ENCODE measurements around the gene DCAF17.

DCAF17 gene, protein sequence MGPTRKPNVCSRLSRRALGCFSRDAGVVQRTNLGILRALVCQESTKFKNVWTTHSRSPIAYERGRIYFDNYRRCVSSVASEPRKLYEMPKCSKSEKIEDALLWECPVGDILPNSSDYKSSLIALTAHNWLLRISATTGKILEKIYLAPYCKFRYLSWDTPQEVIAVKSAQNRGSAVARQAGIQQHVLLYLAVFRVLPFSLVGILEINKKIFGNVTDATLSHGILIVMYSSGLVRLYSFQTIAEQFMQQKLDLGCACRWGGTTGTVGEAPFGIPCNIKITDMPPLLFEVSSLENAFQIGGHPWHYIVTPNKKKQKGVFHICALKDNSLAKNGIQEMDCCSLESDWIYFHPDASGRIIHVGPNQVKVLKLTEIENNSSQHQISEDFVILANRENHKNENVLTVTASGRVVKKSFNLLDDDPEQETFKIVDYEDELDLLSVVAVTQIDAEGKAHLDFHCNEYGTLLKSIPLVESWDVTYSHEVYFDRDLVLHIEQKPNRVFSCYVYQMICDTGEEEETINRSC

DNA sequence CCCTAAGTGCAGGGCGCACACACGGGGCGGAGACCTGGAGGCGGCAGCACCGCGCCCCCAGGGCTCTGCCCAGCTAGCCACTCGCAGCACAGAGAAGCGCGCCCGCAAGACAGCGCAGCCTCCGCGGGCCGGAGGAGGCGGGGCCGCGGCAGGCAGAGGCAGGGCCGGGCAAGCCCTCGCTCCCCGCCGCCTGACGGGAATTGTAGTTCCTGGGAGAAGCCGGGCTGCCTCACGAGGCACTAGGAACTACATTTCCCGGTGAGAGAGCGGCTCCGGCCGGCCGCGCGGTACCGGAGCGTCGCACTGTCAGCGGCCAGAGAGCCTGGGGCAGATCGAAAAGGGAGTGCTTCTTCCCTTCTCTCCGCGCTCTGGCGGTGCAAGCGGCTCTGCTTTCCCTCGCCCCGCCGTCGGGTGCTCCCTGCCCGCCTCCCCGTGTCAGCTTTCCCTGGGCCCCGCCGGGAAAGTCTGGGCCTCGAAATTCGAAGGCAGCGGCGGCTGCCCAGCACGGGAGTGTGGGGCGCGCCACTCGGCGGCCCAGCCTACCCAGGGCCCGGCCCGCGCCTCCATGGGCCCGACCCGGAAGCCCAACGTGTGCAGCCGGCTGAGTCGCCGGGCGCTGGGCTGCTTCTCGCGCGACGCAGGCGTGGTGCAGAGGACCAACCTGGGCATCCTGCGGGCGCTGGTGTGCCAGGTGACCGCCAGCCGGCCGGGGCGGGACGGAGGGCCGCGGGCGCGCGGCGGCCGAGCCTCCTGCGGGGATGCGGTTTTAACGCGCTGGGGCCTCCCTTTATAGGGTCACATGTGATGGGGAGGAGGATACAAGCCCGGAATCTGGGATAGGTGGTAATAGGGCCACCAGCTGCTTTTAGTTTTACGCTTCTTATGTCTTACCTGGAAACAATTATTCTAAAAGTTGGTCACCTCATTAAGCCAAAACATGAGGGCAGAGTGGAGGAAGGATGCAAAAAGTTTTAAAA, at the start of gene DCAF17:
Gene DCAF17 (plus strand): TSS at position 214 of the 977 bp plus-strand sequence. CDS start 352 bp downstream, at position 566.
- peak; percentile 89 for DNase-seq (ENCODE audit: low read depth, low spot score)
- peak within 1 kb of the TSS; percentile 98 for H3K27ac ChIP-seq

- H3K27ac ChIP-seq, result no peak overlapping the region
- no peak for DNase-seq (ENCODE audit: low read depth, low spot score)
Measured at GRCh38 chr2:171386627-171387026, 47.4 kb upstream of the DCAF17 start.

DNA sequence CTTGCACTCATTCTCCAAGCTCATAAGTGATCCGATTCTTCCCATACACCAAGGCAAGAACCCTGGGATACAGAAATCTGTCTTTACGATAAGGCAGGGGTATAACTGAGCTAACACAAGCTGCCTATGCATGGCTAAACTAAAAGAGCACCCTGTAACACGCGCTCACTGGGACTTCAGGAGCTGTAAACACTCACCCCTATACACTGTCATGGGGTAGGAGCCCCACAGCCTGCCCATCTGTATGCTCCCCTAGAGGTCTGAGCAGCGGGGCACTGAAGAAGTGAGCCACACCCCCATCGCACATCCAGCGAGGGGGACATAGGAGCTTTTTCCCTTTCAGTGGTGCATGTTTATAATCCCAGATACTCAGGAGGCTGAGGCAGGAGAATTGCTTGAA, 47.0 kb upstream of the DCAF17 start:
- no peak for DNase-seq (ENCODE audit: low read depth, low spot score)

DNA sequence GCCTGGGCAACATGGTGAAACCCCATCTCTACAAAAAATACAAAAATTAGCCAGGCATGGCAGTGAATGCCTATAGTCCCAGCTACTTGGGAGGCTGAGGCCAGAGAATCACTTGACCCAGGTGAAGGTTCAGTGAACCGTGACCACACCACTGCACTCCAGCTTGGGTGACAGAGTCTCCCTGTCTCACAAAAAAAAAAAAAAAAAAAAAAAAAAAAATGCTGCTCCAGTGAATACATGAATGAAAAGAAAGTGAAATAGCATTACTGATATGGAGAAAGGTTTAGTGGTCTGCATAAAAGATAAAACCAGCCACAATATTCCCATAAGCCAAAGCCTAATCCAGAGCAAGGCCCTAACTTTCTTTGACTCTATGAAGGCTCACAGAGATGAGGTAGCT, 44.7 kb upstream of the DCAF17 start:
- DNase-seq (ENCODE audit: low read depth, low spot score), result no peak
- H3K27ac ChIP-seq, result no peak overlapping the region

More for the DNA sequence above, 47.0 kb upstream of the DCAF17 start:
- H3K27ac ChIP-seq, result no peak overlapping the region

GRCh38 chr2:171389780-171390179, 44.2 kb upstream of the DCAF17 start:
- DNase-seq (ENCODE audit: low read depth, low spot score), result no peak
- no peak overlapping the region for H3K27ac ChIP-seq

DNA sequence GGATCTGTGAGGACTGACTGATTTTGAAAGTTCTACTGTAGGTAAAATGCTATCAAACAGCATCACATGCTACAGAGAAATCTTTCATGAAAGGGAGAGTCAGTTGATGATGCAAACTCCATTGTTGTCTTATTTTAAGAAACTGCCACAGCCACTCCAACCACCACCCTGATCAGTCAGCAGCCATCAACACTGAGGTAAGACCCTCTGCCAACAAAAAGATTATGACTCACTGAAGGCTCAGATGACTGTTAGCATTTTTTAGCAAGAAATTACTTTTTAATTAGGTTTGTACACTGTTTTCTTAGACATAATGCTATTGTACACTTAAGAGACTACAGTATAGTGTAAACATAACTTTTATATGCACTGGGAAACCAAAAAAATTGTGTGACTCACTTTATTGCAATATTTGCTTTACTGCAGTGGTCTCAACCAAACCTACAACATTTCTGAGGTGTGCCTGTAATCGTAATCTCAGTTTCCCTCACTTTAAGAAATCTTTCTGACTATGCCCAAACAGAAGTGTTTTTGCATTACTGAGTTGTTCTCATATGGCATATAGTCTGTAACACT, 43.0 kb upstream of the DCAF17 start:
- DNase-seq (ENCODE audit: low read depth, low spot score), result peak; percentile 51

GRCh38 chr2:171391532-171391931, 42.5 kb upstream of the DCAF17 start:
- H3K27ac ChIP-seq, result peak overlapping the region; percentile 44
- no peak for DNase-seq (ENCODE audit: low read depth, low spot score)

More for the DNA sequence above, 43.0 kb upstream of the DCAF17 start:
- peak overlapping the region; percentile 44 for H3K27ac ChIP-seq

GRCh38 chr2:171393487-171393886, 40.5 kb upstream of the DCAF17 start:
- H3K27ac ChIP-seq, result no peak overlapping the region
- no peak for DNase-seq (ENCODE audit: low read depth, low spot score)

DNA sequence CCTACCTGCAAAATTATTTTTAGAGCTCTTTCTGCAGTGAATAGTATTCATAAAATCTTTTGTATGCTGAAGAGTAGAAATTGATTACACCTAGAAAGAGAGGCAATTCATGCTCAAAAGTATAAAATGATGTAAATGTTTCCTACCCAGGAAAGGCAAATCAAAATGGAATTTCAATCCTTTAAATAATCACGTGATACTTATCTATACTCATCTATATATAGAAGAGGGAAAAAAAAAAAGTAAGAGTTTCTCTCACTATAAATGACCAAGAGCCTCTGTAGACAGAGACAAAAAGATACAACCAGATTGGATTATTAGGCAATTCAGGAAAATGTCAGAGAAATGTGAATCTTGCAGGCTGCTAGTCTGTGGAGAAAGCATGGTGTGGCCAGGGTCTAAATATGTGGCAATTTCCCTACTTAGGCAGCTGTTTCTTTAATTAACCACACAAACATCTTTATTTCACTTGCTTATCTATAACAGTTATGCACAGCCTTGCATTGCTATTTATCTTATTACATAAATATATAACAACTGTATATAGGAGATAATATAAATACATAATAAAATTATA, 39.8 kb upstream of the DCAF17 start:
- DNase-seq (ENCODE audit: low read depth, low spot score), result no peak
- H3K27ac ChIP-seq, result no peak overlapping the region

DNA sequence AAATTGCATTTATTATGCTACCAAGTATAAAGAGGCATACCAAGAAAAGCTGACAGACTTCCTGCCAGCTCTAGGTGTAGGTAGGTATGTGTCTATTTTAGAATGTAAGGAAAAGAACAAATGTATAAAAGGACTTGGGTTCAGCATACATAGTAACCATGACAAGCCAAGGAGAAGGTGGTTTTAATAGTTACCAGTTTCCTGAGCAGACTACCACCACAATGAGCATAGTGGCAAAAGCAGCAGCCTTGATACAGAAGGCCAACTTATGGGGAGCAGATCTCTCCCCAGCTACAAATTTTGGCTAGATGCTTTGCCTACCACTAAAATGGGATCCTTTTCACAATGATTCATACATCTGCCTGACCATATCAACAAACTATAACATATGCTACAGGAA, 34.7 kb upstream of the DCAF17 start:
- no peak overlapping the region for H3K27ac ChIP-seq
- no peak for DNase-seq (ENCODE audit: low read depth, low spot score)

DNA sequence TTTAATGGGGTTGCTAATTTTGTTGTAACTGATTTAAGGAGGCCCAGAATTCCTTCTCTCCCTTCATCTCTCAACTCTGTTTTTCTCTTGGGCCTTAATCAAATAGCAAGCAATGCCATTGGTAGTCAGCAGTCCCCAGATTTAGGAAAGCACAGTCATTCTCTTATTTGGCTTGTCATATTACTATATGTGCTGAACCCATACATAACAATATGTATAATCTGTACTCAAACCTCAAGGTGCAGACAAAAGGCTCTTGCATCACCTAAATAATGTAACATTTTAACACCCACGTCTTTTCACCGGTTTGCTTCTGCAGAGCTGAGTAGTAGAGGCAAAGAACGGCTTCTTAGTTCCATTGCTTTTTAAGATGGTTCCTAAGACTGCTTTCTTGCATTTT, 33.6 kb upstream of the DCAF17 start:
- DNase-seq (ENCODE audit: low read depth, low spot score), result no peak
- no peak overlapping the region for H3K27ac ChIP-seq

DNA sequence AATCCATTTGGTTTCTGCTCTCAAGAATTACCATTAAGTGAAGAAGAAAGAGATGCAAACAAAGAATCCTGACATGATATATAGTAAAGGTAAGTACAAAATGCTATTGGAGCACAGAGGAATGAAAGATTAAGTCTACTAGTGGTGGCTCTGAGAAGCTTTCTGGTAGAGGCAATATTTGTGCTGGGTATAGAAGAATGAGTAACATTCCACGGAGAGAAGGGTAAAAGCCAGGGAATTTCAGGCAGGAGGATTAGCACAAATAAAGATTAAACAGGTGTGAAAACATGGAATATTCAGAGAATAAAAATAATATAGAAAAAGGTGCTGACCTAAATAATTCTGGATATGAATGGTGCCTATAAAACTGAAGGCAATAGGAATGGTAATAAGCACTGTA, 32.1 kb upstream of the DCAF17 start:
- no peak overlapping the region for H3K27ac ChIP-seq
- DNase-seq (ENCODE audit: low read depth, low spot score), result no peak

- no peak for DNase-seq (ENCODE audit: low read depth, low spot score)
- peak overlapping the region; percentile 84 for H3K27ac ChIP-seq
Measured at GRCh38 chr2:171402906-171403580, 31.0 kb upstream of the DCAF17 start.

DNA sequence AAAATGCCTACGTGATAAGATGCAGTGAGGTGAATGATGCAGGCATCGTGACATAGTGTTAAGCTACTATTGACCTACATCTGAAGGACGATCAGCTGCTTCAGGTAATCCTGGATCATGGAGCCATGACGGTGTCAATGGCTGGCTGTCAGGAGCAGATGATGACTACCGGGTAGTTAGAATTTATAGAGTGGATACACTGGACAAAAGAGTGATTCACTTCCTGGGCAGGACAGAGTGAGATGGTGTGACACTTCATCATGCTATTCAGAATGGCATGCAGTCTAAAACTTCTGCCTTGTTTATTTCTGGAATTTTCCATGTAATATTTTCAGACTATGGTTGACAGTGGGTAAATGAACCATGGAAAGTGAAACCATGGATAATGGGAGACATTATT, 29.8 kb upstream of the DCAF17 start:
- H3K27ac ChIP-seq, result peak overlapping the region; percentile 84
- DNase-seq (ENCODE audit: low read depth, low spot score), result peak; percentile 76

GRCh38 chr2:171404719-171405118, 29.3 kb upstream of the DCAF17 start:
- DNase-seq (ENCODE audit: low read depth, low spot score), result no peak
- H3K27ac ChIP-seq, result peak overlapping the region; percentile 84

GRCh38 chr2:171405546-171405945, 28.5 kb upstream of the DCAF17 start:
- H3K27ac ChIP-seq, result peak overlapping the region; percentile 84

DNA sequence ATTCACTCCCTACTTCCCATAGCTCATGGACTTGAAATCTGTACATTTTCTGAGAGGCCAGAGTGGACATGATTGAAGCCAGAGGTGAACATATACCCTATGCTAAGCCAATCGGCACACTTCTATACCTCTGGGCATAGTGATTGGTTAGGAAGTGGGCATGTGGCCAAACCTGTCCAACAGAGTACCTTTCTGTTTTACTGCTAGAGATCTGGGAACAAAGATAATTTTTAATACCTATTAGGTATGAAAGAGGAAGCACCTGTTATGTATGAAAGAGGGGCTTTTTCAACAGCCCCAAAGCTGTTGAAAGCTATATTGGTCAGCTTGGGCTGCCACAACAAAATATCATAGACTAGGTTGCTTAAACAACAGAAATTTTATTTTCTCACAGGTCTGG, 28.0 kb upstream of the DCAF17 start:
- peak overlapping the region; percentile 84 for H3K27ac ChIP-seq

More at GRCh38 chr2:171405546-171405945, 28.5 kb upstream of the DCAF17 start:
- no peak for DNase-seq (ENCODE audit: low read depth, low spot score)

DNA sequence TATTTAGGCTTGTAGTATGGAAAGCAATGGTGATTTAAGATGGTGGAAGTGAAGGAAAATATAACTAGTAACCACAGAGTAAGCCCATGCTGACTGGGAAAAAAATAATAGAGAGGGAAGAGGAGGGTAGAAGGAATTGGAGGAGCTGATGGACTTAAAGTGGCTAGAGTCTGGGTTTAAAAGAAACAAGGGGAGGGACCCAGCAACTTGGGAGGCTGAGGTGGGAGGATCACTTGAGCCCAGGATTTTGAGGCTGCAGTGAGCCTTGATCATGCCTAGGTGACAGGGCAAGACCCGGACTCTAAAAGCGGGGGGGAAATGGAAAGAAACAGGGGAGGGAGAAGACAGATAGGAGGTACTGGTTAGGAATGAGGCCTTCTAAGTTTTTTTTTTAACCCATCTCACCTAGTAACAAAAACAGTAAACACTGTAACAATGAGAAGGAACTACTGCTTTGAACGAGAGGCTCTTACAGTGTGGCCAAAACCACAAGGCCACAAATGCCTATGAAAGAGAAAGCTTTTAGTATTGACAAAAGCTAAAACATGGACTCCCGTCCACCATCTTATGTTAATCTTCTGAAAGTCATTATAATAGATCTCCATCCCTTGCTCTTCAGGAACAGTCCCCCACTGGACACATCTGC, 26.9 kb upstream of the DCAF17 start:
- H3K27ac ChIP-seq, result no peak overlapping the region
- no peak for DNase-seq (ENCODE audit: low read depth, low spot score)

More for the DNA sequence above, 28.0 kb upstream of the DCAF17 start:
- DNase-seq (ENCODE audit: low read depth, low spot score), result no peak

DNA sequence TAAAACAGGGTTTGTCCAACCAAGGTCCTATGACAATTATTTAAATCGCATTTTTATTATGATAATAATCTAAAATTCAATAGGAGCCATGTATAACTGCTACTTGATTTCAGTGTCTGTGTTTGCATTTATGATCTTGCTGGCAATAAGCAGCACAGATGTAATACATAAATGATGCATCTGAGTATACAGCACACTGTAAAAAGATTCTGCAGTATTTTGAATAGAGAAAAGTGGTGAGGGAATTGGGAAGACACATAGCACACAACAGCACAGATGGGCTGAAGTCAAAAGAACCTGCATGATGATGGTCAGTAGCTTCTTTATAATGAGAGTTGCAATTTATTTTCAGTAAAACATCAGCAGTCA, 26.4 kb upstream of the DCAF17 start:
- H3K27ac ChIP-seq, result no peak overlapping the region
- no peak for DNase-seq (ENCODE audit: low read depth, low spot score)

All from epithelial cell of prostate (primary cell).